Measurements from ENCODE around the gene MKNK2.
"Not testable (repeated sequence)": the region's sequence is repeated elsewhere in the genome, so short reads cannot be mapped to it uniquely, and the experiment has no call there.

MKNK2 gene

GRCh38 chr19:2042485-2043250 is 8.4 kb downstream of the MKNK2 start:
- DNase-seq, result no peak

GRCh38 chr19:2041683-2042484 is 9.2 kb downstream of the MKNK2 start:
- peak; percentile 99 for DNase-seq

- DNase-seq, result no peak
Observed at GRCh38 chr19:2041433-2041682, 9.7 kb downstream of the MKNK2 start.

- DNase-seq, result no peak
Observed at GRCh38 chr19:2040647-2041432, 10.2 kb downstream of the MKNK2 start.

- no peak for DNase-seq
Observed at GRCh38 chr19:2039959-2040646, 10.9 kb downstream of the MKNK2 start.

GRCh38 chr19:2039089-2039958 is 11.7 kb downstream of the MKNK2 start:
- no peak for DNase-seq

GRCh38 chr19:2038284-2039088 is 12.6 kb downstream of the MKNK2 start:
- DNase-seq, result no peak

GRCh38 chr19:2037651-2038255 is 13.3 kb downstream of the MKNK2 start:
- no peak for DNase-seq

GRCh38 chr19:2036424-2036823 is 14.6 kb downstream of the MKNK2 start:
- no peak for DNase-seq

GRCh38 chr19:2035590-2035991 is 15.5 kb downstream of the MKNK2 start:
- no peak for DNase-seq

GRCh38 chr19:2034729-2035589 is 16.1 kb downstream of the MKNK2 start:
- peak; percentile 40 for DNase-seq

GRCh38 chr19:2034253-2034652 is 16.8 kb downstream of the MKNK2 start:
- not testable (repeated sequence) for DNase-seq

GRCh38 chr19:2033825-2034159 is 17.3 kb downstream of the MKNK2 start:
- no peak for DNase-seq

- no peak for DNase-seq
Observed at GRCh38 chr19:2033115-2033824, 17.8 kb downstream of the MKNK2 start.

- no peak for DNase-seq
Observed at GRCh38 chr19:2032296-2032941, 18.6 kb downstream of the MKNK2 start.

GRCh38 chr19:2027361-2027760 is 23.7 kb downstream of the MKNK2 start:
- DNase-seq, result no peak

GRCh38 chr19:2026770-2027169 is 24.3 kb downstream of the MKNK2 start:
- DNase-seq, result no peak

- no peak for DNase-seq
Observed at GRCh38 chr19:2022289-2022688, 28.8 kb downstream of the MKNK2 start.

Data from activated T-cell treated with anti-CD3 and anti-CD28 coated beads for 4 hours (primary cell).